HG03354 (cell line): ENCODE results near the gene PRKN.

Experiments
- ATAC-seq: cut with Tn5 transposase; IDR thresholded peaks from one replicate; pipeline ENCODE4 v1.9.1; 2021; ENCODE audit warnings: mild to moderate bottlenecking; ENCODE audit not compliant: unreplicated experiment, poor library complexity, severe bottlenecking

The PRKN gene

GRCh38 chr6:161482517-161482858, 1245.1 kb downstream of the PRKN start:
- ATAC-seq, result no peak

DNA sequence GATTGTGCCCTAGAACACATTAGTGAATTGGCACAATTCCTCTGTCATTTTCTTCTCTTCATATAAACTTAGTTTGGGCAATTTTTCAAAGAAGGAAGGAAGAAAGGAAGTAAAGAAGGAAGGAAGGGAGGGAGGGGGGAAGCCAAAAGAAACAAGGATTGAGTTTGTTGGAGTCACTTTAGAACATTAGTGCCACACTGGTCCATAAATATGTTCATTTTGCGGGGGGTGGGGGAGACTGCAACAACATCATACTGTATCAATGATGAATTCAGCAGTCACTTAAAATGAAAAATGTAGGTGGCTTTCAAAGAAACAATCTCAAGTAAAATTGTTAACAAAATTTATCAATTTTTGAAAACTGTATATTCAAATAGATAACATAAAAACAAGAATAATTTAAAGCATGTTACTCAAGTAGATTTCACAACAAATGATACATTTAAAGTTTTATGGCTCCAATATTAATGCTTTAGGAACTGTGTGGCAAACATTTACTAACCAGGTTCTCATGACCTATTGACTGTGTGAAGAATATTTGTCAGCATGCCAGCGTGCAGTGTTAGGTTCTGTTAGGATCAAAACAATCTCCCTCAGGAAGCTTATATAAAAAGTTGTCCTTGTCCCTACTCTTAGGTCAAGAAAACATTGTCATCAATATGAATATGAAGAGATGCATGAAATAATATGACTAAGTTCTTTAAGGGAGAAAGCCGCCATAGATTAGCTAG, 1245.6 kb downstream of the PRKN start:
- ATAC-seq, result no peak

- no peak for ATAC-seq
Observed at GRCh38 chr6:161480421-161481155, 1247.0 kb downstream of the PRKN start.

DNA sequence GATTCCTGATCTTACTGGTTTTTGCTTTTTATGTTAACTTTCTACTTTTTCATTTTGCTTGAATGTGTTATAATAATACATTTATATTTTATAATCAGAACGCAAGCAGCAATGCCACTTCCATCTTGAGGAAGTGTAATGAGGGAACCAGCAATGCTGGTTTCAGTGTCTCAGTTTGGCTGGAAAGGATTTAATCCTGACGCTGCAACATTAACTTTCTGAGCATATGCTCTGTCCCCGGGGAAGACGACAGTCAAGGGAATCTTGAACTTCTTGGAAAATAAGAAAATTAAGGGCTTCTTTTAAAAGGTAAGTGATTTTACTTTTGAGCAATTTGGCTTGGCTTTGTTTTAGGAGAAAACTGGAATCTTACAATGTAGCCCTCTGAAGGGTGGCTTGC, 1248.2 kb downstream of the PRKN start:
- no peak for ATAC-seq

DNA sequence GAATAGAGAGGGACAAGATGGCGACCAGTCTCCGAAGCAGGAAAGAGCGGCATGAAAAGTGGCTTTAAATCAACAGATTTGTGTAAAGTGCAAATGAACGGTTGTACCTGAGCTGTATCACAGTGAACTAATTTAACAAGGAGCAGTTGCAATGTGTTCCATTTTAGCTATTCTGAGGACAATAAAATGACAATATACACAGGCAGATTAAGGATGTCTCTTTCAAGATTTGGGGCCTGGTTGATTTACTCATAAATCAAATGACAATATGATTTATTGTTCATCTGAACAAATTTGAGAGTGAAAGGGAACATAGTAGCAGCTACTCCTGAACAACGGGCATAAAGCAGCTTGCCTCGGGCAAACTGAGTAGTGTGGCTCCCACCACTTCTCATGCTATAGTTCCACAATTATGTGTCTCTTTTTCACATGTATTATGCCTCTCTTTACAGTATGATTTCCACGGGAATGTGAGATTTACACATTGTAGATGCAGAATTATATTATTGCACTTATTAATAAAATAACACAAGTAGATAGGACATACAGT, 1249.6 kb downstream of the PRKN start:
- ATAC-seq, result no peak

- no peak for ATAC-seq
Observed at GRCh38 chr6:161476711-161477110, 1250.9 kb downstream of the PRKN start.

- no peak for ATAC-seq
Observed at GRCh38 chr6:161465403-161465802, 1262.2 kb downstream of the PRKN start.

DNA sequence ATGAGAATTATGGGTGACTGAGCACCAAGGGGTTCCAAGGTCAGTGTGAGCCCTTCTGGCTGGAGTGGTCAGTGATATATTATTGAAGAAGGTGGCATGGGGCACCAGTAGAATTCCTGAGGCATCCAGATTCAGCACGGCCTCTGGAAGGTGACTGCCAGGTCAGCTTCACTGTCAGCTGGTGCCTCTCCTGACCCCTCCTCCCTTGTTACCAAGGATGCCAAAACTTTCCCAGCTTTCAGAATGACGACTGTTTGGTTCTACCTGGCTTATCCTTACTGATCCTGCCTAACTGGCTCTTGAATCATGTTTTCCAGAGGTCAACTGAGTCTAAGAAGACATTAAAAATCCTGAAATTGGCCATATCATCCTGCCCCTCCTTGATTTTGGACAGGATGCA, 1264.5 kb downstream of the PRKN start:
- ATAC-seq, result no peak

GRCh38 chr6:161462148-161462547, 1265.4 kb downstream of the PRKN start:
- no peak for ATAC-seq

DNA sequence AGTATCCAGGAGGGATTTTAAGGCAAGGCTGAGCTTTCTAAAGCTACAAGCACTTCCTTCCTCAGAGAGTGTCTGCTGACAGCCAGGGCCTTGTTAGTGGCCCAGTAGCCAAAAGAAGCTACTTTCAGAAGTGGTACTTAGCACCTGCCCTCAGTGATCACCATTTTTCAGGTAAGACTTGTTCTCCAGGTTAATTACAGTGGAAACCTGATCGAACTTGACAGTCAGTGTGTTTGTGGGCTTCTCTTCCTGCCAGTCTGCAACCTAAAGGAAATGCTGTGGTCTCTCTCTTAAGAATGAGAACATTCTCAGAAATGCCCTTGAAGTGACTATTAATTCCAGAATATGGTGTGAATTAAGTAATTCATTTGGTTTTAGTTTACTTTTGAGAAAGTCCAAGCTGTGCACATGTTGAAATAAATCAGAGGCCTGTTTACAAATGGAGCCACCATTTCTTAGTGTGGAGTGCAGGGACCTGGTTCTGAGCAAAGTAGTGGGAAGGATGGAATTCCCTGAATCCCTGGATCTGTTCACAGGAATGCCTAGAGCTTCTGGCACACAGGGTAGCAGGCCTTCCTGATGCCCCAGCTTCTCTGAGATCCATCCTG, 1268.5 kb downstream of the PRKN start:
- no peak for ATAC-seq

GRCh38 chr6:161458201-161458951, 1269.2 kb downstream of the PRKN start:
- no peak for ATAC-seq

GRCh38 chr6:161455848-161456247, 1271.7 kb downstream of the PRKN start:
- ATAC-seq, result no peak

GRCh38 chr6:161453558-161453957, 1274.0 kb downstream of the PRKN start:
- ATAC-seq, result no peak

DNA sequence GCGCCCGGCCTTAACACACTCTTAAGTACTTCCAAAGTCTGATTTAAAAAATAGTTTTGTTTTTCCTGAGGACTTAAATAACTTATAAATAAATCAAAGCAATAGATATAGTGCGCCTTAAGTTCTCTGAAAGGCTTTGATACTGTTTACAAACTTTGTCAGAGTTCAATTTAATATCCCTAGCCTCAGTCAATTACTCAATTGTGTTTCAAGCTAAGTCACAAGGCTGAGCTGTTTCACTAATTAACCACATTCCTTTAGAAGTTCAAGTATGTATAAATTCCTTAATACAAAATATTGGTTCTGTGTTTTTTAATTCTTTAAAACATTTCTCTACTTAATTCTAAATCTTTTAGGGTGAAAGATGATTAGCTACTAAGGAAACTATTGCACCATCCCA, 1275.3 kb downstream of the PRKN start:
- no peak for ATAC-seq

- ATAC-seq, result no peak
Observed at GRCh38 chr6:161449521-161449920, 1278.0 kb downstream of the PRKN start.

DNA sequence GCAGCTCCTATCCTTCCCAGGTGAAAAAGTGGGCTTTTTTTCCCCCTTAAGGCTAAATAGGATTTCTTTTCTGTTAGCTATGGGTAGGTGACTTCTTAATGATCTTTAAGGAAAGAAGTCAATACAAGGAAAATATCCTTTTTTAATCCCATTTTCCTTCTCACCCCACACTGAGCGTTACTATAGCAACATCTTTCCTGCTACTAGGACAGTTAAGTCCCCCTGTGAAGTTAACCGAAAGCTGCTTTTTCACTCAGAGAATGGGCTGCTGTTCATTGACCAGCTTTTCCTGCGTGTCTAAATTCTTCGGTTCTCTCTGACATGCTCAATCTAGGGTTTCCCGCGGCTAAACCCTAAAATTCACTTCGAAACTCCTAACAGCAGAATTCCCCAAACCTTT, 1280.6 kb downstream of the PRKN start:
- no peak for ATAC-seq

GRCh38 chr6:161446296-161446925, 1281.2 kb downstream of the PRKN start:
- ATAC-seq, result no peak

DNA sequence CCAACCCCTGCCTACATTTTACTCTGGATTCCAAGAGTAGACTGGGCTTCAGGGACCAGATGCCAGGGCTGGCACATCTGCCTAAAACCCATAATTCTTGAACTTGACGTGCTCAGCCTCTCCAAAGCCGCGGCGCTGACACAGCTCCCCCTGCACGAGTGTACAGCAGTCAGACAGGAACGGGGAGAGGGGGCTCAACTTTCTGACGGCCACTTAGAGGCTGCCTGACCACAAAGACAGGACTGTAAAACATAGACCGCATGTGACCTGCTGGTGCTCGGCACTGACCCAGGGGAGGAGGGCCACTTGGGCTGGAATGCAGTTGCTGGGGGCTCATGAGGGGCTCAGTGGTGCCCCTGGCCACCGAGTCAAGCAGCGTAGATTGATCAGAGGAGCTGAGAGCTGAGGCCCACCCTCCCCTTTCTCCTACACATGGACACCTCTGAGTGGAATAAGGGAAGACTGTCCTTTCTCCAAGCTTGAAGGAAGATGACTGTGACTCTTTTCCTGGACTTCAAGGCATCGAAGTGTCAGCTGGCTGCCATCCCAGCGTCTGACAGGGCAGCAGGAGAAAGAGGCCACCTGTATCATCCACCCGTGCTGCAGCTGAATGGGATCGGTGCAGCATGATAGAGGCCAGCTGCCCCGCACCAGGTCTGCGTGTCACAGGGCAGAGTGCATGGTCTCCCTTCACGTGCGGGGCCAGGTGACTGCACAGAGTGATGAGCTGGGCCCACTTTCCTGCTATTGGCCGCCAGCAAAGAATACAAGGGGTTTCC, 1282.4 kb downstream of the PRKN start:
- ATAC-seq, result no peak

- ATAC-seq, result no peak
Observed at GRCh38 chr6:161444464-161444863, 1283.1 kb downstream of the PRKN start.
